Measurements from ENCODE around the gene ADM2. TPM values are rescaled to one million over a fixed set of nuclear protein-coding genes. Genes with fewer than 3 reads are reported as not detected.
A peak's percentile ranks its signal among the peaks of the same experiment; 100 is the strongest.

ADM2 gene
- polyA plus RNA-seq, 1 experiment, result 3.1 TPM

GRCh38 chr22:50526108-50526833, 44.9 kb downstream of the ADM2 start:
- ChIA-PET POLR2A (interaction anchor here (0.9 to 2.0 kb wide), 12 partner anchors 14 to 101 kb away, joined by 3 to 29 read pairs (median 6); partner anchors contain the start of genes ARSA, CPT1B, KLHDC7B and LMF2), CTCF (interaction anchor here (0.7 to 2.6 kb wide), 23 partner anchors 10 to 168 kb away, joined by 3 to 32 read pairs (median 3); partner anchors contain the start of genes ARSA, CPT1B, KLHDC7B and LMF2)
- Histone ChIP-seq H3K27me3 (ENCODE audit: control insufficient read depth, insufficient read depth, low read length) (peaks cover 5% of the 10 kb centered on the region), H3K9me3 (ENCODE audit: control insufficient read depth, insufficient read depth, low read length) (peaks cover 11% of the 10 kb centered on the region; the same call in 1 of the 2 replicates), H3K27ac (ENCODE audit: low read depth, low read length) (peak overlapping the region; percentile 57), H3K4me3 (ENCODE audit: low read depth, low read length) (peak overlapping the region; percentile 81)
- peak; percentile 41 for TF ChIP-seq CTCF (IDR thresholded peaks at IDR 0.05; ENCODE audit: low read depth, low read length)
- DNase-seq (ENCODE audit: low read depth, low spot score), result no peak

- POLR2A ChIA-PET, result interaction anchor here (0.6 kb wide), 1 partner anchor 11 kb away, joined by 5 read pairs; no protein-coding TSS in a partner anchor
- peak overlapping the region; percentile 57 for H3K27ac ChIP-seq (ENCODE audit: low read depth, low read length)
- CTCF ChIA-PET, result interaction anchor here (0.5 to 0.7 kb wide), 2 partner anchors 9 to 24 kb away, joined by 5 read pairs; no protein-coding TSS in a partner anchor
These were observed 45.8 kb downstream of the ADM2 start for GRCh38 chr22:50526834-50527801.

GRCh38 chr22:50527921-50528681, 46.8 kb downstream of the ADM2 start:
- H3K27me3 ChIP-seq (ENCODE audit: control insufficient read depth, insufficient read depth, low read length), result peaks cover 5% of the 10 kb centered on the region
- H3K27ac ChIP-seq (ENCODE audit: low read depth, low read length), result no peak overlapping the region
- TF ChIP-seq CTCF (IDR thresholded peaks at IDR 0.05; ENCODE audit: low read depth, low read length), result no peak
- peaks cover 11% of the 10 kb centered on the region; the same call in 1 of the 2 replicates for H3K9me3 ChIP-seq (ENCODE audit: control insufficient read depth, insufficient read depth, low read length)
- ChIA-PET POLR2A (no interaction called here), CTCF (interaction anchor here (0.5 to 0.7 kb wide), 2 partner anchors 8 to 25 kb away, joined by 5 read pairs; no protein-coding TSS in a partner anchor)
- no peak overlapping the region for H3K4me3 ChIP-seq (ENCODE audit: low read depth, low read length)
- no peak for DNase-seq (ENCODE audit: low read depth, low spot score)

More at GRCh38 chr22:50526834-50527801, 45.8 kb downstream of the ADM2 start:
- Histone ChIP-seq H3K9me3 (ENCODE audit: control insufficient read depth, insufficient read depth, low read length) (peaks cover 11% of the 10 kb centered on the region; the same call in 1 of the 2 replicates), H3K4me3 (ENCODE audit: low read depth, low read length) (peak overlapping the region; percentile 81), H3K27me3 (ENCODE audit: control insufficient read depth, insufficient read depth, low read length) (peaks cover 5% of the 10 kb centered on the region)
- no peak for TF ChIP-seq CTCF (IDR thresholded peaks at IDR 0.05; ENCODE audit: low read depth, low read length)
- no peak for DNase-seq (ENCODE audit: low read depth, low spot score)

- ChIA-PET POLR2A (no interaction called here), CTCF (no interaction called here)
These were observed 47.5 kb downstream of the ADM2 start for GRCh38 chr22:50528682-50529415.

More at GRCh38 chr22:50528682-50529415, 47.5 kb downstream of the ADM2 start:
- Histone ChIP-seq H3K4me3 (ENCODE audit: low read depth, low read length) (no peak overlapping the region), H3K27me3 (ENCODE audit: control insufficient read depth, insufficient read depth, low read length) (peaks cover 5% of the 10 kb centered on the region), H3K27ac (ENCODE audit: low read depth, low read length) (no peak overlapping the region), H3K9me3 (ENCODE audit: control insufficient read depth, insufficient read depth, low read length) (peaks cover 11% of the 10 kb centered on the region; the same call in 1 of the 2 replicates)
- TF ChIP-seq CTCF (IDR thresholded peaks at IDR 0.05; ENCODE audit: low read depth, low read length), result no peak
- no peak for DNase-seq (ENCODE audit: low read depth, low spot score)
